Measurements from ENCODE around the gene CYP4V2. TPM values are rescaled to one million over a fixed set of nuclear protein-coding genes. Genes with fewer than 3 reads are reported as not detected.

The CYP4V2 gene
- polyA plus RNA-seq, 1 of the 3 experiments (the other 2 are of a cell fraction) = 7.8 TPM

DNA sequence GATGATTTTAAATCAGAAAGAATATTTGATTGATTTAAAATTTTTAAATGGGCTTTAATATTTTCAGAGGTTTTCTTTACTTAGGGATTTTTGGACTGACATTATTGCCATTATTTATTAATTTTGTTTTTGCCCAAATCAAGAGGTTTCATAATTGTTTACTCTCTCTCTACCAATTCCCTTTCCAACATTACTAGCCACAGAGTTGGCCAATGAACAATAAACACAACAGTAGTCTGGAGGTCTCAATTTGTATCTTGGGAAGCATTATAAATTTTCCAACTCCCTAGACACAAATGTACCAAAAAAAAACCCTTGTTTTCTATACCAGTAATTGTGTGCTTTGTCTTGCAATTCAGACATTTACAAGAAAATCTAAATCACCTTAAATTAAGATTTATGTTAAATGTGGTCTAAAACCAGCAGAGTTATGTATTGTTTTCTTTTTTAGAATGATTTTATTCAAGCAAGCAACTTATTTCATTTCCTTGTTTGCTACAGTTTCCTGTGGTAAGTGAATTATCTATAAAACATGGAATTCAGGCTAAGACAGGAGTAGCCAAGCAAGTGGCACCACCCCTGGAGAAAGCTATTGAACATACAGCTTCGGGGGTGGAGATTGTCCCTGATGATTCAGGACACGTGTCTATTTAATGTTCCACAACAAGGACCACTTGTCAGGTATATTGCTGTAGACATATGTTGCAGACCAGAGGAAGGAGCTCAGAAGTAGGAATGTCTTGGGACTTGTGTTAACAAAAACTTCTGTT is 36.6 kb downstream of the CYP4V2 start:
- no peaks in the 10 kb centered on the region for H3K36me3 ChIP-seq (replicated peaks in 1 of 2; ENCODE audit: control insufficient read depth in 1 of 2, insufficient read depth in 2 of 2, low read length in 1 of 2)
- no peak overlapping the region for H3K4me2 ChIP-seq
- no peaks in the 10 kb centered on the region for H3K9me3 ChIP-seq
- no peak for DNase-seq
- no peak overlapping the region for H2AFZ ChIP-seq (ENCODE audit: low read depth)
- WGBS (ENCODE audit: low lambda C conversion rate) = 7% methylated on average over 2 of the region's 2 CpGs
- no peaks in the 10 kb centered on the region for H3F3A ChIP-seq (replicated peaks; ENCODE audit: insufficient read depth)
- H4K20me1 ChIP-seq (ENCODE audit: insufficient read depth) = no peaks in the 10 kb centered on the region
- H3K9ac ChIP-seq = no peak overlapping the region
- H3K9me2 ChIP-seq = no peaks in the 10 kb centered on the region
- no peaks in the 10 kb centered on the region for H3K27me3 ChIP-seq (ENCODE audit: insufficient read depth)
- no peak for TF ChIP-seq GABPA (IDR thresholded peaks at IDR 0.05; ENCODE audit: low read depth)
- TF ChIP-seq REST (IDR thresholded peaks at IDR 0.05; ENCODE audit: low read depth, low read length) = no peak
- TF ChIP-seq, protein P1, sequence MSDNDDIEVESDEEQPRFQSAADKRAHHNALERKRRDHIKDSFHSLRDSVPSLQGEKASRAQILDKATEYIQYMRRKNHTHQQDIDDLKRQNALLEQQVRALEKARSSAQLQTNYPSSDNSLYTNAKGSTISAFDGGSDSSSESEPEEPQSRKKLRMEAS (IDR thresholded peaks at IDR 0.05; ENCODE audit: low read depth) = no peak
- TF ChIP-seq RXRA (IDR thresholded peaks at IDR 0.05; ENCODE audit: borderline replicate concordance, low read depth) = no peak
- TF ChIP-seq ELF1 (IDR thresholded peaks at IDR 0.05) = no peak
- TF ChIP-seq TEAD4 (IDR thresholded peaks at IDR 0.05; ENCODE audit: borderline replicate concordance, insufficient read depth) = no peak
- no peak for TF ChIP-seq YY1 (IDR thresholded peaks at IDR 0.05; ENCODE audit: low read depth)
- no peak for TF ChIP-seq CTCF (IDR thresholded peaks at IDR 0.05)
- TF ChIP-seq, protein P2, sequence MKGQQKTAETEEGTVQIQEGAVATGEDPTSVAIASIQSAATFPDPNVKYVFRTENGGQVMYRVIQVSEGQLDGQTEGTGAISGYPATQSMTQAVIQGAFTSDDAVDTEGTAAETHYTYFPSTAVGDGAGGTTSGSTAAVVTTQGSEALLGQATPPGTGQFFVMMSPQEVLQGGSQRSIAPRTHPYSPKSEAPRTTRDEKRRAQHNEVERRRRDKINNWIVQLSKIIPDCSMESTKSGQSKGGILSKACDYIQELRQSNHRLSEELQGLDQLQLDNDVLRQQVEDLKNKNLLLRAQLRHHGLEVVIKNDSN (IDR thresholded peaks at IDR 0.05; ENCODE audit: borderline replicate concordance, low read depth) = no peak
- no peak overlapping the region for H3K4me3 ChIP-seq (ENCODE audit: low read depth in 2 of 2, low read length in 1 of 2)
- CTCF ChIA-PET = no interaction called here
- H3K4me1 ChIP-seq (ENCODE audit: control insufficient read depth in 1 of 2, insufficient read depth in 2 of 2, low read depth in 1 of 2, low read length in 1 of 2) = no peaks in the 10 kb centered on the region
- POLR2A ChIA-PET = no interaction called here
- H3K79me2 ChIP-seq (ENCODE audit: insufficient read depth) = no peaks in the 10 kb centered on the region
- no peak overlapping the region for H3K27ac ChIP-seq (ENCODE audit: low read depth in 2 of 2, low read length in 1 of 2)

DNA sequence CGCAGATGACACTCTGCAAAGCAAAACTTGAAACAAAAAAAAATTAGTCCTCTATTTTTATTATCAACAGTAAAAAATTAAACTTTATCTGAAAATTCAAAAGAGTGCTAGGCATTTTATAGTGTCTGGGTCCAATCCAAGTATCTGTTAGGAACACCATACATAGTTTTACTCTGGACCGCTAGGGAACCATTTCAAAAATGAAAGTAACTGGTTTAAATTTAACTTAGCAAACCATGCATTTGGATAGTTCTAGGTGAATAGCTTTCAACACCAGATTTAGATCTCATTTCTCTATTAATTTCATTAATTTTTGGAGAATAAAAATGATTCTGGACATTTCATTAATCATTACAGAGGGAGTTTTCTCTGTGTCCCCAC is 37.1 kb downstream of the CYP4V2 start:
- Histone ChIP-seq H3K27me3 (ENCODE audit: insufficient read depth) (no peaks in the 10 kb centered on the region), H3K4me3 (ENCODE audit: low read depth in 2 of 2, low read length in 1 of 2) (no peak overlapping the region), H3F3A (replicated peaks; ENCODE audit: insufficient read depth) (no peaks in the 10 kb centered on the region), H3K9me2 (no peaks in the 10 kb centered on the region), H2AFZ (ENCODE audit: low read depth) (no peak overlapping the region), H3K4me1 (ENCODE audit: control insufficient read depth in 1 of 2, insufficient read depth in 2 of 2, low read depth in 1 of 2, low read length in 1 of 2) (no peaks in the 10 kb centered on the region), H4K20me1 (ENCODE audit: insufficient read depth) (no peaks in the 10 kb centered on the region), H3K4me2 (no peak overlapping the region), H3K27ac (ENCODE audit: low read depth in 2 of 2, low read length in 1 of 2) (no peak overlapping the region), H3K79me2 (ENCODE audit: insufficient read depth) (no peaks in the 10 kb centered on the region), H3K9ac (no peak overlapping the region), H3K36me3 (replicated peaks in 1 of 2; ENCODE audit: control insufficient read depth in 1 of 2, insufficient read depth in 2 of 2, low read length in 1 of 2) (no peaks in the 10 kb centered on the region), H3K9me3 (no peaks in the 10 kb centered on the region)
- WGBS (ENCODE audit: low lambda C conversion rate) = 74% methylated on average over 2 of the region's 2 CpGs
- ChIA-PET POLR2A (no interaction called here), CTCF (no interaction called here)
- no peak for DNase-seq
- TF ChIP-seq RFX5 (IDR thresholded peaks at IDR 0.05; ENCODE audit: low read length) = no peak
- no peak for TF ChIP-seq SMC3 (IDR thresholded peaks at IDR 0.05; ENCODE audit: low read depth, low read length)
- TF ChIP-seq, protein P3, sequence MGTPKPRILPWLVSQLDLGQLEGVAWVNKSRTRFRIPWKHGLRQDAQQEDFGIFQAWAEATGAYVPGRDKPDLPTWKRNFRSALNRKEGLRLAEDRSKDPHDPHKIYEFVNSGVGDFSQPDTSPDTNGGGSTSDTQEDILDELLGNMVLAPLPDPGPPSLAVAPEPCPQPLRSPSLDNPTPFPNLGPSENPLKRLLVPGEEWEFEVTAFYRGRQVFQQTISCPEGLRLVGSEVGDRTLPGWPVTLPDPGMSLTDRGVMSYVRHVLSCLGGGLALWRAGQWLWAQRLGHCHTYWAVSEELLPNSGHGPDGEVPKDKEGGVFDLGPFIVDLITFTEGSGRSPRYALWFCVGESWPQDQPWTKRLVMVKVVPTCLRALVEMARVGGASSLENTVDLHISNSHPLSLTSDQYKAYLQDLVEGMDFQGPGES (IDR thresholded peaks at IDR 0.05; ENCODE audit: low read depth, low read length) = no peak
- no peak for TF ChIP-seq SIN3A (IDR thresholded peaks at IDR 0.05; ENCODE audit: borderline replicate concordance, low read depth, low read length)
- no peak for TF ChIP-seq MXI1 (IDR thresholded peaks at IDR 0.05; ENCODE audit: low read depth, low read length)
- no peak for TF ChIP-seq PBX3 (IDR thresholded peaks at IDR 0.05)
- no peak for TF ChIP-seq FOXJ3 (CRISPR knock-in tag; IDR thresholded peaks at IDR 0.05)
- no peak for TF ChIP-seq JUND (IDR thresholded peaks at IDR 0.05)
- TF ChIP-seq TCF12 (IDR thresholded peaks at IDR 0.05) = no peak

Data from SK-N-SH (cell line).